MCF 10A (cell line): ENCODE measurements around the gene WWOX. TPM values are rescaled to one million over a fixed set of nuclear protein-coding genes. Genes with fewer than 3 reads are reported as not detected.

ENCODE experiments used
- BruUV-seq: library from RNA; stranded (reverse); fragments of 400-500 nt; replicated peaks from 2 replicates; lab custom pipeline; 2021; lab: Mats Ljungman, UMichigan
- CTCF ChIA-PET: fragments of 300-600 bp; sonication (Branson Sonifier 250); formaldehyde crosslinking; extraction: SDS; loops from one replicate; lab custom pipeline; 2021; ENCODE audit warnings: antibody characterized with exemption, inconsistent platforms; lab: Yijun Ruan, JAX
- POLR2A ChIA-PET: fragments of 300-600, 350-650 bp; sonication (Branson Sonifier 250); formaldehyde crosslinking; extraction: SDS; loops from one replicate; lab custom pipeline; 2020; ENCODE audit warnings: antibody characterized with exemption, inconsistent platforms; lab: Yijun Ruan, JAX
- DNase-seq: peaks from one replicate; pipeline ENCODE4 v3.0.0-alpha.2; 2018; ENCODE audit not compliant: unreplicated experiment
- H3K27ac Mint-ChIP-seq: one replicate; pipeline ENCODE4 v1.8.0; 2022; ENCODE audit warnings: mild to moderate bottlenecking, low read depth, mixed read lengths; ENCODE audit not compliant: unreplicated experiment
- H3K27me3 Mint-ChIP-seq: one replicate; pipeline ENCODE4 v1.8.0; 2022; ENCODE audit warnings: mixed read lengths; ENCODE audit not compliant: insufficient read depth, unreplicated experiment
- H3K36me3 Mint-ChIP-seq: one replicate; pipeline ENCODE4 v1.8.0; 2022; ENCODE audit warnings: mild to moderate bottlenecking, moderate library complexity, mixed read lengths; ENCODE audit not compliant: insufficient read depth, unreplicated experiment
- H3K4me1 Mint-ChIP-seq: one replicate; pipeline ENCODE4 v1.8.0; 2022; ENCODE audit warnings: mixed read lengths; ENCODE audit not compliant: insufficient read depth, unreplicated experiment
- H3K4me3 Mint-ChIP-seq: one replicate; pipeline ENCODE4 v1.8.0; 2022; ENCODE audit warnings: mild to moderate bottlenecking, moderate library complexity, mixed read lengths; ENCODE audit not compliant: unreplicated experiment
- H3K9me3 Mint-ChIP-seq: one replicate; pipeline ENCODE4 v1.8.0; 2022; ENCODE audit warnings: mixed read lengths; ENCODE audit not compliant: unreplicated experiment
- CTCF ChIP-seq: fragments of 200-600 bp; IDR thresholded peaks from one replicate; pipeline ENCODE4 v1.8.0; 2022; ENCODE audit warnings: antibody characterized with exemption, mild to moderate bottlenecking; ENCODE audit not compliant: unreplicated experiment
- intact Hi-C: fragments of 100-400 bp; cut with micrococcal nuclease; formaldehyde crosslinking; loops from 2 replicates; pipeline ENCODE4 v1.14.1; 2022
- total RNA-seq: library from RNA; stranded (reverse); gene quantifications from 2 replicates; pipeline ENCODE4 v1.2.3, GENCODE V29; 2022

The WWOX gene
- total RNA-seq, 1 experiment from 2014 or later = 18.1 TPM

- ChIA-PET CTCF (no interaction called here), POLR2A (no interaction called here)
- H3K4me3 Mint-ChIP-seq = no peak overlapping the region
- H3K27ac Mint-ChIP-seq = no peak overlapping the region
- no peaks in the 10 kb centered on the region for H3K9me3 Mint-ChIP-seq
- no peaks in the 10 kb centered on the region for H3K36me3 Mint-ChIP-seq
- no peaks in the 10 kb centered on the region for H3K27me3 Mint-ChIP-seq
- no TSS peak for BruUV-seq
- DNase-seq = no peak
- no peaks in the 10 kb centered on the region for H3K4me1 Mint-ChIP-seq
- TF ChIP-seq CTCF = no peak
- intact Hi-C loops = no loop called here
These were observed 804.4 kb downstream of the WWOX start for GRCh38 chr16:78903843-78904242.

- no peaks in the 10 kb centered on the region for H3K4me1 Mint-ChIP-seq
- no peak overlapping the region for H3K27ac Mint-ChIP-seq
- H3K4me3 Mint-ChIP-seq = no peak overlapping the region
- no peaks in the 10 kb centered on the region for H3K9me3 Mint-ChIP-seq
- POLR2A ChIA-PET = interaction anchor here (0.6 kb wide), 1 partner anchor 12 kb away, joined by 4 read pairs; no protein-coding TSS in a partner anchor
- H3K36me3 Mint-ChIP-seq = no peaks in the 10 kb centered on the region
- intact Hi-C loops = no loop called here
- BruUV-seq = no TSS peak
- CTCF ChIA-PET = interaction anchor here (0.7 to 0.8 kb wide), 2 partner anchors 807 to 1577 kb away, joined by 4 to 5 read pairs; partner anchors contain the start of gene WWOX
- no peak for DNase-seq
- no peak for TF ChIP-seq CTCF
- no peaks in the 10 kb centered on the region for H3K27me3 Mint-ChIP-seq
These were observed 806.7 kb downstream of the WWOX start for GRCh38 chr16:78906135-78906534.

GRCh38 chr16:78909226-78909625 lies 809.8 kb downstream of the WWOX start:
- H3K27ac Mint-ChIP-seq = no peak overlapping the region
- BruUV-seq = no TSS peak
- ChIA-PET CTCF (interaction anchor here (0.5 to 0.6 kb wide), 2 partner anchors 15 to 1310 kb away, joined by 3 read pairs; no protein-coding TSS in a partner anchor), POLR2A (no interaction called here)
- H3K4me3 Mint-ChIP-seq = no peak overlapping the region
- peaks cover 5% of the 10 kb centered on the region for H3K36me3 Mint-ChIP-seq
- intact Hi-C loops = no loop called here
- no peak for TF ChIP-seq CTCF
- H3K27me3 Mint-ChIP-seq = no peaks in the 10 kb centered on the region
- no peaks in the 10 kb centered on the region for H3K4me1 Mint-ChIP-seq
- H3K9me3 Mint-ChIP-seq = no peaks in the 10 kb centered on the region
- no peak for DNase-seq

- DNase-seq = no peak
- peaks cover 5% of the 10 kb centered on the region for H3K36me3 Mint-ChIP-seq
- no peaks in the 10 kb centered on the region for H3K9me3 Mint-ChIP-seq
- H3K27me3 Mint-ChIP-seq = no peaks in the 10 kb centered on the region
- H3K4me1 Mint-ChIP-seq = no peaks in the 10 kb centered on the region
- ChIA-PET CTCF (interaction anchor here (0.6 kb wide), 1 partner anchor 34 kb away, joined by 3 read pairs; no protein-coding TSS in a partner anchor), POLR2A (interaction anchor here (0.7 to 1.3 kb wide), 2 partner anchors 10 to 64 kb away, joined by 3 read pairs; no protein-coding TSS in a partner anchor)
- H3K4me3 Mint-ChIP-seq = no peak overlapping the region
- TF ChIP-seq CTCF = no peak
- no peak overlapping the region for H3K27ac Mint-ChIP-seq
- intact Hi-C loops = no loop called here
- no TSS peak for BruUV-seq
These were observed 816.4 kb downstream of the WWOX start for GRCh38 chr16:78915811-78916345.
